Mesendoderm (in vitro differentiated cells): ENCODE data around the gene ABCB9.

Experiments used
- DNase-seq: peaks from one replicate; pipeline ENCODE4 v3.0.0; 2013
- H2AK5ac ChIP-seq: 2 replicates; pipeline ENCODE4 v1.6.1; 2013; ENCODE audit warnings: low read length, inconsistent platforms
- H2BK120ac ChIP-seq: 2 replicates; pipeline ENCODE4 v1.6.1; 2013; ENCODE audit warnings: low read depth, mild to moderate bottlenecking, low read length, moderate library complexity, mixed read lengths
- H2BK15ac ChIP-seq: replicated peaks from 2 replicates; pipeline ENCODE4 v1.6.1; 2013; ENCODE audit warnings: low read depth, mild to moderate bottlenecking, moderate library complexity
- H2BK5ac ChIP-seq: 2 replicates; pipeline ENCODE4 v1.6.1; 2013; ENCODE audit warnings: low read length, inconsistent platforms
- H3K18ac ChIP-seq: 2 replicates; pipeline ENCODE4 v1.6.1; 2013; ENCODE audit warnings: mild to moderate bottlenecking, low read length, mixed read lengths
- H3K23ac ChIP-seq: one replicate; pipeline ENCODE4 v1.6.1; 2013; ENCODE audit warnings: low read length
- H3K27ac ChIP-seq: 2 replicates; pipeline ENCODE4 v1.5.1; 2013; ENCODE audit warnings: low read depth, mild to moderate bottlenecking, inconsistent platforms, low read length, moderate library complexity
- H3K27me3 ChIP-seq: 2 replicates; pipeline ENCODE4 v1.6.1; 2013; ENCODE audit warnings: low read length, control low read depth, mild to moderate bottlenecking, inconsistent platforms; ENCODE audit not compliant: insufficient read depth, poor library complexity
- H3K36me3 ChIP-seq: 2 replicates; pipeline ENCODE4 v1.6.1; 2013; ENCODE audit warnings: low read length, inconsistent platforms; ENCODE audit not compliant: control insufficient read depth, insufficient read depth
- H3K4ac ChIP-seq: one replicate; pipeline ENCODE4 v1.6.1; 2013; ENCODE audit warnings: low read depth, mild to moderate bottlenecking, low read length, moderate library complexity
- H3K4me1 ChIP-seq: 2 replicates; pipeline ENCODE4 v1.6.1; 2013; ENCODE audit warnings: low read depth, low read length, inconsistent platforms; ENCODE audit not compliant: control insufficient read depth
- H3K4me2 ChIP-seq: 2 replicates; pipeline ENCODE4 v1.6.1; 2013; ENCODE audit warnings: low read length
- H3K4me3 ChIP-seq: 2 replicates; pipeline ENCODE4 v1.5.1; 2013; ENCODE audit warnings: mild to moderate bottlenecking, low read length
- H3K56ac ChIP-seq: one replicate; pipeline ENCODE4 v1.6.1; 2013; ENCODE audit warnings: low read length
- H3K79me1 ChIP-seq: 2 replicates; pipeline ENCODE4 v1.6.1; 2013; ENCODE audit warnings: low read length, inconsistent platforms
- H3K79me2 ChIP-seq: 2 replicates; pipeline ENCODE4 v1.6.1; 2013; ENCODE audit warnings: mild to moderate bottlenecking, low read length; ENCODE audit not compliant: control insufficient read depth, insufficient read depth
- H3K9ac ChIP-seq: 2 replicates; pipeline ENCODE4 v1.6.1; 2013; ENCODE audit warnings: low read length, inconsistent platforms
- H4K5ac ChIP-seq: one replicate; pipeline ENCODE4 v1.6.1; 2013; ENCODE audit warnings: low read length
- H4K8ac ChIP-seq: one replicate; pipeline ENCODE4 v1.6.1; 2013; ENCODE audit warnings: low read depth, mild to moderate bottlenecking, control low read depth, low read length, moderate library complexity
- WGBS: extraction: QIAGEN DNeasy Blood & Tissue Kit; methylation state at CpG from one replicate; pipeline ENCODE4 v1.1.7; 2013; ENCODE audit warnings: low lambda C conversion rate, missing lambda C conversion rate; ENCODE audit not compliant: insufficient coverage; ENCODE audit errors: extremely low coverage; 5-methylcytosine and 5-hydroxymethylcytosine counted together

ABCB9 gene

GRCh38 chr12:123000578-123000977 is 34.3 kb upstream of the ABCB9 start:
- H2AK5ac ChIP-seq: no peak overlapping the region
- H3K27ac ChIP-seq: no peak overlapping the region
- H3K4me3 ChIP-seq: no peak overlapping the region
- no peaks in the 10 kb centered on the region for H3K79me2 ChIP-seq
- no peaks in the 10 kb centered on the region for H3K4me1 ChIP-seq
- H4K5ac ChIP-seq: no peak overlapping the region
- no peak overlapping the region for H3K23ac ChIP-seq
- H3K9ac ChIP-seq: no peak overlapping the region
- H2BK15ac ChIP-seq: no peak overlapping the region
- WGBS: no CpG with 5 or more reads among the region's 10 CpGs
- H2BK120ac ChIP-seq: no peak overlapping the region
- H2BK5ac ChIP-seq: no peak overlapping the region
- H3K36me3 ChIP-seq: no peaks in the 10 kb centered on the region
- no peak for DNase-seq
- H4K8ac ChIP-seq: no peak overlapping the region
- H3K4me2 ChIP-seq: no peak overlapping the region
- no peak overlapping the region for H3K4ac ChIP-seq
- H3K27me3 ChIP-seq: no peaks in the 10 kb centered on the region
- no peak overlapping the region for H3K56ac ChIP-seq
- no peaks in the 10 kb centered on the region for H3K79me1 ChIP-seq
- no peak overlapping the region for H3K18ac ChIP-seq

- Histone ChIP-seq H3K23ac (no peak overlapping the region), H2BK15ac (no peak overlapping the region), H3K9ac (no peak overlapping the region), H3K4ac (no peak overlapping the region), H2BK120ac (no peak overlapping the region), H3K4me1 (no peaks in the 10 kb centered on the region), H3K18ac (no peak overlapping the region), H2BK5ac (no peak overlapping the region), H3K79me1 (no peaks in the 10 kb centered on the region), H3K4me3 (no peak overlapping the region), H4K5ac (no peak overlapping the region), H3K27ac (no peak overlapping the region), H3K27me3 (no peaks in the 10 kb centered on the region), H3K79me2 (no peaks in the 10 kb centered on the region), H2AK5ac (no peak overlapping the region), H4K8ac (no peak overlapping the region), H3K56ac (no peak overlapping the region), H3K36me3 (no peaks in the 10 kb centered on the region), H3K4me2 (no peak overlapping the region)
- no CpG with 5 or more reads among the region's 20 CpGs for WGBS
- no peak for DNase-seq
These were observed 33.7 kb upstream of the ABCB9 start for GRCh38 chr12:122999986-123000420.

GRCh38 chr12:122999196-122999946 is 33.1 kb upstream of the ABCB9 start:
- Histone ChIP-seq H3K4me1 (no peaks in the 10 kb centered on the region), H3K79me1 (no peaks in the 10 kb centered on the region), H2BK15ac (no peak overlapping the region), H3K9ac (no peak overlapping the region), H3K23ac (no peak overlapping the region), H2BK5ac (no peak overlapping the region), H3K36me3 (no peaks in the 10 kb centered on the region), H4K5ac (no peak overlapping the region), H3K27ac (no peak overlapping the region), H4K8ac (no peak overlapping the region), H2AK5ac (no peak overlapping the region), H3K4me2 (no peak overlapping the region), H3K79me2 (no peaks in the 10 kb centered on the region), H3K18ac (no peak overlapping the region), H2BK120ac (no peak overlapping the region), H3K56ac (no peak overlapping the region), H3K4ac (no peak overlapping the region), H3K27me3 (no peaks in the 10 kb centered on the region), H3K4me3 (no peak overlapping the region)
- WGBS: no CpG with 5 or more reads among the region's 8 CpGs
- DNase-seq: no peak

GRCh38 chr12:122998316-122998715 is 32.1 kb upstream of the ABCB9 start:
- no peak overlapping the region for H2BK15ac ChIP-seq
- no peak overlapping the region for H3K56ac ChIP-seq
- H2BK5ac ChIP-seq: no peak overlapping the region
- no peaks in the 10 kb centered on the region for H3K79me1 ChIP-seq
- H3K23ac ChIP-seq: no peak overlapping the region
- H2AK5ac ChIP-seq: no peak overlapping the region
- H3K36me3 ChIP-seq: no peaks in the 10 kb centered on the region
- no peaks in the 10 kb centered on the region for H3K4me1 ChIP-seq
- WGBS: no CpG with 5 or more reads among the region's 4 CpGs
- H3K4ac ChIP-seq: no peak overlapping the region
- no peaks in the 10 kb centered on the region for H3K27me3 ChIP-seq
- no peak overlapping the region for H3K4me2 ChIP-seq
- no peak overlapping the region for H2BK120ac ChIP-seq
- no peak overlapping the region for H4K5ac ChIP-seq
- H3K79me2 ChIP-seq: no peaks in the 10 kb centered on the region
- H3K9ac ChIP-seq: no peak overlapping the region
- no peak overlapping the region for H3K18ac ChIP-seq
- no peak overlapping the region for H4K8ac ChIP-seq
- no peak overlapping the region for H3K27ac ChIP-seq
- H3K4me3 ChIP-seq: no peak overlapping the region
- no peak for DNase-seq

- no CpG with 5 or more reads among the region's 25 CpGs for WGBS
- Histone ChIP-seq H4K8ac (no peak overlapping the region), H3K4me3 (no peak overlapping the region), H2BK120ac (no peak overlapping the region), H4K5ac (no peak overlapping the region), H3K4me2 (no peak overlapping the region), H3K79me1 (no peaks in the 10 kb centered on the region), H3K4me1 (no peaks in the 10 kb centered on the region), H2BK5ac (no peak overlapping the region), H3K9ac (no peak overlapping the region), H3K36me3 (no peaks in the 10 kb centered on the region), H2BK15ac (no peak overlapping the region), H3K27me3 (no peaks in the 10 kb centered on the region), H3K23ac (no peak overlapping the region), H3K27ac (no peak overlapping the region), H3K4ac (no peak overlapping the region), H3K56ac (no peak overlapping the region), H2AK5ac (no peak overlapping the region), H3K18ac (no peak overlapping the region), H3K79me2 (no peaks in the 10 kb centered on the region)
- no peak for DNase-seq
These were observed 31.3 kb upstream of the ABCB9 start for GRCh38 chr12:122997343-122998250.
